GM18873 (cell line): ENCODE data around the gene MAST4.

ENCODE experiments used
- ATAC-seq: cut with Tn5 transposase; IDR thresholded peaks from one replicate; pipeline ENCODE4 v1.9.1; 2021; ENCODE audit warnings: mild to moderate bottlenecking, moderate library complexity, moderate number of reproducible peaks; ENCODE audit not compliant: unreplicated experiment, low FRiP score

MAST4 gene

GRCh38 chr5:67004730-67005350 lies 408.6 kb downstream of the MAST4 start:
- ATAC-seq, result peak; percentile 8

DNA sequence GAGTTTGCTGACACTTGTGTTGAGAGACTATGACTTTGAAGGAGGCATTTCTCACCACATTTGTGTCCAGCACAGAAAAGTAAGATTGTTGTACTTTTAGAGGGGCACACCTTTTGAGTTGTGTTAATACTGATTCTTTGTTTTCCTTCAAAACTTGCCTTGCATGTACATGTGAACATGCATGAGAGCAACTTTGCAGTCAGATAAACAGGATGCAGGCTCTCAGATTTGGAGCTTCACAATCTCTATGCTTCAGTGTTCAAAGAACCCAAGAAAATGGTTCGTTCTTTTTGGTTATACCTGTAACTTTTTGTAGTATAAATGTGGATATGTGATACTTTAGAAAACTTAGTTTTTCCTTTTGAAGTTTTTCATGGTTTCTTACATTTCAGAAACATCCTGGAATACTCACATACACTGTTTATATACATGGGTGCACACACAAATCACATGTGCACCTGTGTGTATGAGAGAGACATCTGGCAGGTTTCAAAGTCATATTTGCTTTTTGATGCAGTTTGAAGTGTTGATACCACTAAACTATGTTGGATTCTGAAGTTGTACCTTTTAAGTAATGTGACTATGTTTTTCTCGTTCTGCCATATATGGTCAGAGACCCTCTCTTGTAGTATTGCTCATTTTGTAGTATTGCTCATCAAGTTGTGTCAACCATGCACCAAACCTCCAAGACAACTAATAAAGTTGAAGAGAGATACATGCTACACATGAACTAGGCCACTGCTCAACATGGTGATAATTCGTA lies 409.7 kb downstream of the MAST4 start:
- ATAC-seq, result no peak

- no peak for ATAC-seq
Observed at GRCh38 chr5:67006500-67006848, 410.3 kb downstream of the MAST4 start.

DNA sequence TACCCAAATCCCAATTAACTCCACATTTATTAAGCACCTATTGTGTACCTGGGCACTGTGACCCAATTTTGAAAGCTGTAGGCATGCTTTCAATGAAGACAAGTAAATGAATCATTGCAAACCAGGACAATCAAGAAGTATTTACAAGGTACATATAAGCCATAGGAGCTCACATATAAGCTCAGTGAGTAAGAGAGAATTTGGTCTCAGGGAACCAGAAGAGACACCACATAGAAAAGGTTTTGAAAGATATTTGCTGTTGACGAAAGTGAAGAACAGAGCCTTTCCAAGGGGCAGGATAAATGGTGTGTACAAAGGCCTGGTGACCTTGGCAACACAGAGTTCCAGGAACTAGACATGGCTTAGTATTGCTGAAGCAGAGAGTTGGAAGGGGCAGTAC lies 412.8 kb downstream of the MAST4 start:
- ATAC-seq, result no peak

DNA sequence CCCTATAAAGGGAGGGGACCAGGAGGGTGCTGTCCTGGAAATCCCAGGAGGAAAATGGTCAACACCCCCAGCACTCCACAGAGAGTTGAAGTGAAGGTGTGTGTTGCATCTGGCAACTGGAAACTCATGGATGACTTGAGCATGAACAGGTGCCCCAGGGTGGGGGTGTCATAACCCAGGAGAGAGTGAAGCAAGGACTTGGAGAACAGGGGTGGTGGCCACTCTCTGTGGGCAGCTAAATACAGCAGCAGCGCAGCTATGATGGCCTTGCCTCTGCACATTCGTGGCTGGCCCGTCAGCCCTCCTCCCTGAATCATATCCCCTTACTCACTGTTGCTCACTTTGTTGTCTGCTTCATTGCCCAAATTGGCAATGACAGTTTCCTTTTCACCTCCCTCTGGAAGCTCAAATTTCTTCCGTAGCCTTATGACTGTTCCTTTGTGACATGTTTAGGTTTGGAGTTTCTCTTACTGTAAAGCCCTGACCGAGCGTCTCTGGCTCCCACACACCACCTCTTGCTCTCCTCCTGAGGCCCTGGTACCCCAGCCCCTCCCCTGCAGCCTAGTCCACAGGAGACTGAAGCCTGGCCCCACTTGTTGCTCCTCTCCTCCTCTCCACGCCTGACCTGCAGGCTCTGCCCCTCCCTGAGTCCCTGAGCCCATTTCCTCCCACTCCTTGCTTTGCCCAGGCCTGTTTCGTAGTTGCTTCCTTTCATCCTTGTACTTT lies 414.7 kb downstream of the MAST4 start:
- ATAC-seq, result no peak

GRCh38 chr5:67011422-67011821 lies 415.2 kb downstream of the MAST4 start:
- ATAC-seq, result no peak

DNA sequence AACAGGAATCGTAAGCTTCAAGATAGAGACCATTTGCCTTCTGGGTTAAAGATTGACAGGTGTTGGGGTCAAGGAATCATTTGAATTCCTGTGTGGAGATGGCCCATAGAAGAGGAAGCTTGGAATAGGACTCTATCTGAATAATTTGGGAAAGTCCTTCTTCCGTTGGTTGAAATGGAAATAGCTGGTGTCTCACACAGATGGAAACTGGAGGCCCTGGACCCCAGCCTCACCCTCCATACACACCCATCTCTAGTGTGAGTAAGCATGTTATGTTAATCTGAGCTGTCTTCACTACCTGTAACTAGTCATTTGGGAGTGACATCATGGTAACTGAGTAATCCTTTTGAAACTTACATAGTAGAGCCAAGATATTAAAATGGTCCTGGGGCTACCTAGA lies 416.0 kb downstream of the MAST4 start:
- ATAC-seq, result no peak

DNA sequence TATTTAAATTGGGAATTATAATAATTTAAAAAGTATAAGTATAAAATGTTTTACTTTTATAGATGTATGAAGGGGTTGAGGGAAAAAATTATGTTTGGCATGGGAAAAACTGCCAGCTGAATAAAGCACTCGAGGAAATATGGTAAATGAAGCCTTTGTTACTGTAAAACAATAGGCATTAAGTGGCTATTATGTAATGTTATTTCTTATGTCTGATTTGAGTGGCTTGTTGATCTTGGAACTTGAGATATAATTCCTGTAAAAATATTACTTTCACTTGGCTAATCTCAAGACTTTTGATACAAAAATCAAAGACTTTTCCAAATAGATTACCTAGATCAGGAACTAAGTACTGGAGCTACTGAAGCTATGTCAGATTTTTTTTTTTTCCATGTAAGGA lies 417.5 kb downstream of the MAST4 start:
- ATAC-seq, result no peak

- ATAC-seq, result no peak
Observed at GRCh38 chr5:67014191-67014590, 418.0 kb downstream of the MAST4 start.

GRCh38 chr5:67014957-67015400 lies 418.8 kb downstream of the MAST4 start:
- ATAC-seq, result no peak

DNA sequence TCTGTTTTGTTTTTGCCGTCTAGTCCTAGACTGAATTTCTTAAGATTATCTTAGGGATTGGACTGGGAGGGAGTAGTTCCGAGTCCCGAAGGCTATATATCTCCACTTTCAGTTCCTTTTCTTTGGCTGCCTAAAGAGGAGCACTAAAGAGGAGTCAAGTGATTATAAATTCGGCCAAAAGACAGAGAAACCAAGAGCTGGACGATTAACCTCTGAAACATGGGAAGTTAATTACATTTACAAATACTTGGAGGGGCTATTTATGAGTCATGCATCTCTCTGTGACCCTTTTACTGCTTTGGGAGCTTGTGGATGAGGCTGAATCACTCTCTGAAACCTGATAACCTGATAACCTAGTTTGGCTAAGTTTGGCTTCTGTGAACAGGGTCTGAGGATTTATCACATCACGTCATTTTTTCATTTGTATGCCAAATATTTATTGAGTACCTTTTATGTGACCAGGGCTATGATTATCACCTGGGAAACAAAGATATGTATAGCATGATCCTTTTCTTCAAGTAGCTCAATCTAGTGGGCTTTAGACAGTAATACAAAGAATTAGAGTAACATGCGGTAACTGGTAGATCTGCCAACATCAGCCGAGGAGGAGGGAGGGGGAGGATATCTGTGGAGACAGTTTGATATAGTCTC lies 419.5 kb downstream of the MAST4 start:
- ATAC-seq, result no peak

DNA sequence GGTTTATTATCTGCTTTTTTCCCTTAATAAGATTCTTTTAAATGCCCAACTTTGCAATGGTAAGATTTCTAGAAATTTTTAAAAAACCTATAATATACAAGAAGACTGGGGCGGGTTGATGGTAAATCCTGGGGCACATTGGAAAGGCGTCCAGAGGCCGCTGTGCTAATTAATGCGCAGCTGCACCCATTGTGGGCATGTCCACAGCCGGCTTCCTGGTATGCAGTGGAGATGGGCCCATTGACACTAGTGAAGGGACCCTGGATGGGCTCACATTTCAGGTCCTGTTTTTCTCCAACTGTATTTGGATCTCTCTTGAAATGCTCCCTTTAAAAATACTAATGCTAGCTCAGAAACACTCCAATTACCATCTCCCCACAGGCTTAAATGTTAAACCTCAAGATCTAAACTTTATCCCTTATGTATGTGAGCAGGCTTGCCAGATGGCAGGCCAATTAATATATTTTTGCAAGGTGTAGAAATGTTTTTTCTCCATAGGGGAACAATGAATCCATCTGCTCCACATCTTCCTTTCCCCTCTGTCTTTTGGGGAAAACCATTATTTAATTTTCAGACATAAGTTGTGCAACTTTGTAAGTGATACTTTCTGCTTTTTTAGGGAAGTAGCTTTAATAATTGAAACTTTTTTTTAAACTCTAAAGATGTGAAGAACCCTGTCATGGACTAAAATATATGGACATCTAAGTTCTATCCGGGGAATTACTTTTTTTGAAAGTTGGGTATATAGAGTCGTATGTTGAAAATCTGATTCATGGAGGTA lies 423.1 kb downstream of the MAST4 start:
- no peak for ATAC-seq

- ATAC-seq, result no peak
Observed at GRCh38 chr5:67020096-67020615, 424.0 kb downstream of the MAST4 start.

- no peak for ATAC-seq
Observed at GRCh38 chr5:67021031-67021430, 424.8 kb downstream of the MAST4 start.

GRCh38 chr5:67021521-67021920 lies 425.3 kb downstream of the MAST4 start:
- ATAC-seq, result no peak

GRCh38 chr5:67021962-67022361 lies 425.8 kb downstream of the MAST4 start:
- ATAC-seq, result no peak

GRCh38 chr5:67025457-67025856 lies 429.3 kb downstream of the MAST4 start:
- ATAC-seq, result no peak

DNA sequence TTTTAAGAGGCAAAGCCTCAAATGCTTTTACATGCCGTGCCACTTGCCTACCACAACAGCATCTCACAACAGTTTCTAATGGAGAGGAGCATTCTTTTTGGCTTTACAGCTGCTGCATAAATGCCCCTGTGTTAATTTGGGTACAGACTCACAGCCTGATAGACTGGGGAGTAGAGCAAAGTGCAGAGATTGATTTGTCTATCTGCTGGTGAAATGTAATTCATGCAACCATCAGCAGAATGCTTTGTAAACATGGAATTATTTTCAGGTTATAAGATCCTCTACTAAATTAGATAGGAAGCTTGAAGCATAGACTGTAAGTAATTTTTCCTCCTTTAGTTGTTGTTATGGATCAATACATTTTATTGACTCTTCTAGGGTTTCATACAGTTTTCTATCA lies 430.1 kb downstream of the MAST4 start:
- ATAC-seq, result no peak

GRCh38 chr5:67027171-67027570 lies 431.0 kb downstream of the MAST4 start:
- no peak for ATAC-seq

GRCh38 chr5:67028371-67028770 lies 432.2 kb downstream of the MAST4 start:
- ATAC-seq, result no peak
